GM21737 (cell line): ENCODE data around the gene TRAF4.
"Not testable (repeated sequence)": the region's sequence is repeated elsewhere in the genome, so short reads cannot be mapped to it uniquely, and the experiment has no call there.

Source experiments
- ATAC-seq: cut with Tn5 transposase; IDR thresholded peaks from one replicate; pipeline ENCODE4 v1.9.1; 2021; ENCODE audit warnings: mild to moderate bottlenecking, moderate library complexity; ENCODE audit not compliant: unreplicated experiment

Gene TRAF4

GRCh38 chr17:28728364-28729200 lies 15.2 kb upstream of the TRAF4 start, which contains the start of gene NEK8:
Gene NEK8 (plus strand): TSS chr17:28728788. CDS start chr17:28728814, 26 bp downstream.
- peak; percentile 39 for ATAC-seq

- no peak for ATAC-seq
Measured at GRCh38 chr17:28729950-28730330, 13.9 kb upstream of the TRAF4 start.

- no peak for ATAC-seq
Measured at GRCh38 chr17:28733346-28733745, 10.5 kb upstream of the TRAF4 start.

- no peak for ATAC-seq
Measured at GRCh38 chr17:28734712-28735241, 9.0 kb upstream of the TRAF4 start.

- no peak for ATAC-seq
Measured at GRCh38 chr17:28735242-28735722, 8.5 kb upstream of the TRAF4 start.

GRCh38 chr17:28735913-28736769 lies 7.7 kb upstream of the TRAF4 start:
- ATAC-seq, result not testable (repeated sequence)

- ATAC-seq, result no peak
Measured at GRCh38 chr17:28737316-28737715, 6.5 kb upstream of the TRAF4 start.

- ATAC-seq, result peak; percentile 55
Measured at GRCh38 chr17:28737770-28738679, 5.8 kb upstream of the TRAF4 start.

- ATAC-seq, result peak; percentile 24
Measured at GRCh38 chr17:28738680-28739384, 5.0 kb upstream of the TRAF4 start.

GRCh38 chr17:28740406-28741357 lies 3.1 kb upstream of the TRAF4 start:
- no peak for ATAC-seq

- ATAC-seq, result no peak
Measured at GRCh38 chr17:28741358-28742349, 2.2 kb upstream of the TRAF4 start.

- ATAC-seq, result peak; percentile 23
Measured at GRCh38 chr17:28744104-28744971, 527 bp downstream of the TRAF4 start.

GRCh38 chr17:28744972-28745785 lies 1.4 kb downstream of the TRAF4 start:
- no peak for ATAC-seq

GRCh38 chr17:28745786-28746411 lies 2.1 kb downstream of the TRAF4 start:
- ATAC-seq, result no peak

GRCh38 chr17:28746611-28747050 lies 2.8 kb downstream of the TRAF4 start:
- ATAC-seq, result no peak
